Left kidney (tissue), 2 donors: ENCODE results near the gene NOTCH1. TPM values are rescaled to one million over a fixed set of nuclear protein-coding genes. Genes with fewer than 3 reads are reported as not detected.

Source experiments
- DNase-seq: peaks from one replicate; pipeline ENCODE4 v3.0.0-alpha.2; 2013
- polyA plus RNA-seq: library from polyadenylated mRNA; unstranded; fragments of 120-200 nt; gene quantifications from one replicate; pipeline ENCODE4 v1.2.1, GENCODE V29; 2013; ENCODE audit not compliant: insufficient read length

The NOTCH1 gene
- polyA plus RNA-seq, 1 donor = 26.4 TPM

GRCh38 chr9:136502196-136502595 lies 43.7 kb downstream of the NOTCH1 start:
- no peak for DNase-seq

GRCh38 chr9:136501686-136502085 lies 44.2 kb downstream of the NOTCH1 start:
- DNase-seq = no peak

GRCh38 chr9:136499935-136500910 lies 45.6 kb downstream of the NOTCH1 start:
- DNase-seq = no peak

GRCh38 chr9:136499071-136499934 lies 46.5 kb downstream of the NOTCH1 start:
- no peak for DNase-seq

- DNase-seq = no peak
Observed at GRCh38 chr9:136497916-136498695, 47.7 kb downstream of the NOTCH1 start.

GRCh38 chr9:136496801-136497620 lies 48.8 kb downstream of the NOTCH1 start:
- no peak for DNase-seq

- DNase-seq = no peak
Observed at GRCh38 chr9:136496181-136496580, 49.7 kb downstream of the NOTCH1 start.

GRCh38 chr9:136495238-136495800 lies 50.5 kb downstream of the NOTCH1 start:
- no peak for DNase-seq

GRCh38 chr9:136494531-136495215 lies 51.2 kb downstream of the NOTCH1 start:
- DNase-seq = no peak

GRCh38 chr9:136494012-136494411 lies 51.8 kb downstream of the NOTCH1 start:
- DNase-seq = no peak

- no peak for DNase-seq
Observed at GRCh38 chr9:136493567-136493971, 52.3 kb downstream of the NOTCH1 start.

- DNase-seq = no peak
Observed at GRCh38 chr9:136492978-136493522, 52.8 kb downstream of the NOTCH1 start.

GRCh38 chr9:136489731-136490130 lies 56.1 kb downstream of the NOTCH1 start:
- no peak for DNase-seq

- DNase-seq = peak; percentile 40
Observed at GRCh38 chr9:136488247-136489214, 57.3 kb downstream of the NOTCH1 start.

GRCh38 chr9:136487672-136488071 lies 58.2 kb downstream of the NOTCH1 start:
- DNase-seq = no peak

GRCh38 chr9:136486823-136487620 lies 58.8 kb downstream of the NOTCH1 start:
- DNase-seq = no peak

GRCh38 chr9:136486131-136486530 lies 59.7 kb downstream of the NOTCH1 start:
- DNase-seq = no peak
